WTC11 (cell line): Measurements from ENCODE around the gene PRDM1. TPM values are rescaled to one million over a fixed set of nuclear protein-coding genes. Genes with fewer than 3 reads are reported as not detected.

Experiments used
- ATAC-seq: fragments of 200-7000 bp; cut with Tn5 transposase; 2 replicates; pipeline ENCODE4 v1.10.0; 2021; ENCODE audit warnings: mild to moderate bottlenecking, moderate library complexity
- CTCF ChIA-PET: fragments of 300-600 bp; sonication (Branson Sonifier 250); formaldehyde crosslinking; loops from one replicate; lab custom pipeline; 2021; ENCODE audit warnings: antibody characterized with exemption; lab: Charles Lee
- POLR2A ChIA-PET: fragments of 350-600 bp; sonication (Branson Sonifier 250); formaldehyde crosslinking; loops from one replicate; lab custom pipeline; 2021; ENCODE audit warnings: antibody characterized with exemption; lab: Charles Lee
- DNase-seq: peaks from one replicate; pipeline ENCODE4 v3.0.0; 2021; ENCODE audit warnings: low spot score
- H3K27ac Mint-ChIP-seq: 2 replicates; pipeline ENCODE4 v1.8.0; 2021; ENCODE audit warnings: mixed read lengths
- H3K27me3 Mint-ChIP-seq: 2 replicates; pipeline ENCODE4 v1.8.0; 2021; ENCODE audit warnings: low read depth, mild to moderate bottlenecking, moderate library complexity, mixed read lengths
- H3K36me3 Mint-ChIP-seq: 2 replicates; pipeline ENCODE4 v1.8.0; 2021; ENCODE audit warnings: mixed read lengths
- H3K4me1 Mint-ChIP-seq: 2 replicates; pipeline ENCODE4 v1.8.0; 2022; ENCODE audit warnings: mixed read lengths
- H3K4me3 Mint-ChIP-seq: 2 replicates; pipeline ENCODE4 v1.8.0; 2021; ENCODE audit warnings: mild to moderate bottlenecking, moderate library complexity, mixed read lengths
- H3K9me3 Mint-ChIP-seq: 2 replicates; pipeline ENCODE4 v1.8.0; 2021; ENCODE audit warnings: mixed read lengths
- CREB1 ChIP-seq: sonication (generic); formaldehyde crosslinking; IDR thresholded peaks from 2 replicates; pipeline ENCODE4 v1.8.0; 2023; ENCODE audit warnings: mild to moderate bottlenecking, missing genetic modification reagents
- FOXK1 ChIP-seq: sonication (generic); formaldehyde crosslinking; IDR thresholded peaks from 2 replicates; pipeline ENCODE4 v1.8.0; 2022; ENCODE audit warnings: mild to moderate bottlenecking, moderate library complexity, missing genetic modification reagents
- NFATC4 ChIP-seq: fragments of 250-450 bp; sonication (Bioruptor Pico); IDR thresholded peaks from 2 replicates; pipeline ENCODE4 v1.9.0; 2021; ENCODE audit warnings: mild to moderate bottlenecking
- NFE2L1 ChIP-seq: sonication (generic); formaldehyde crosslinking; IDR thresholded peaks from 2 replicates; pipeline ENCODE4 v1.8.1; 2023; ENCODE audit warnings: missing genetic modification reagents
- NFYB ChIP-seq: sonication (generic); formaldehyde crosslinking; conservative IDR thresholded peaks from 2 replicates; pipeline ENCODE4 v1.8.0; 2022; ENCODE audit warnings: low read depth, missing genetic modification reagents
- PRRX2 ChIP-seq: fragments of 250-450 bp; sonication (Bioruptor Pico); IDR thresholded peaks from 2 replicates; pipeline ENCODE4 v1.8.0; 2021; ENCODE audit warnings: mild to moderate bottlenecking
- RELA ChIP-seq: sonication (generic); formaldehyde crosslinking; IDR thresholded peaks from 2 replicates; pipeline ENCODE4 v1.8.1; 2022; ENCODE audit warnings: missing genetic modification reagents, mild to moderate bottlenecking, borderline replicate concordance
- RORB ChIP-seq: fragments of 250-450 bp; sonication (Bioruptor Pico); IDR thresholded peaks from 2 replicates; pipeline ENCODE4 v1.9.0; 2021; ENCODE audit warnings: mild to moderate bottlenecking
- SMAD4 ChIP-seq: sonication (generic); formaldehyde crosslinking; IDR thresholded peaks from 2 replicates; pipeline ENCODE4 v1.8.0; 2022; ENCODE audit warnings: mild to moderate bottlenecking, missing genetic modification reagents
- TCF7 ChIP-seq: sonication (generic); formaldehyde crosslinking; IDR thresholded peaks from 2 replicates; pipeline ENCODE4 v1.8.0; 2022; ENCODE audit warnings: mild to moderate bottlenecking, low read depth, missing genetic modification reagents, moderate library complexity
- ZBTB21 ChIP-seq: sonication (generic); formaldehyde crosslinking; IDR thresholded peaks from 2 replicates; pipeline ENCODE4 v1.8.1; 2023; ENCODE audit warnings: mild to moderate bottlenecking, missing genetic modification reagents, borderline replicate concordance
- ZNF138 ChIP-seq: sonication (generic); formaldehyde crosslinking; conservative IDR thresholded peaks from 2 replicates; pipeline ENCODE4 v1.8.1; 2022; ENCODE audit warnings: mild to moderate bottlenecking, moderate library complexity, missing genetic modification reagents
- ZNF219 ChIP-seq: sonication (generic); formaldehyde crosslinking; IDR thresholded peaks from 2 replicates; pipeline ENCODE4 v1.8.0; 2023; ENCODE audit warnings: missing genetic modification reagents, mild to moderate bottlenecking, borderline replicate concordance
- total RNA-seq: library from RNA; stranded (reverse); gene quantifications from 3 replicates; pipeline ENCODE4 v1.2.3, GENCODE V29; 2021
- TF ChIP-seq, protein P1 (sequence below): sonication (generic); formaldehyde crosslinking; IDR thresholded peaks from 2 replicates; pipeline ENCODE4 v1.8.1; 2022; ENCODE audit warnings: low read depth, missing genetic modification reagents, borderline replicate concordance
- TF ChIP-seq, protein P2 (sequence below): sonication (generic); formaldehyde crosslinking; IDR thresholded peaks from 2 replicates; pipeline ENCODE4 v1.8.0; 2023; ENCODE audit warnings: mild to moderate bottlenecking, missing genetic modification reagents
- TF ChIP-seq, protein P3 (sequence below): sonication (generic); formaldehyde crosslinking; IDR thresholded peaks from 2 replicates; pipeline ENCODE4 v1.8.1; 2023; ENCODE audit warnings: mild to moderate bottlenecking, missing genetic modification reagents, borderline replicate concordance
- TF ChIP-seq, protein P4 (sequence below): fragments of 200-600 bp; IDR thresholded peaks from 2 replicates; pipeline ENCODE4 v1.8.0; 2022; ENCODE audit warnings: antibody characterized with exemption
- TF ChIP-seq, protein P5 (sequence below): sonication (generic); formaldehyde crosslinking; IDR thresholded peaks from 2 replicates; pipeline ENCODE4 v1.8.0; 2023; ENCODE audit warnings: missing genetic modification reagents, mild to moderate bottlenecking, borderline replicate concordance
- TF ChIP-seq, protein P6 (sequence below): sonication (generic); formaldehyde crosslinking; IDR thresholded peaks from 2 replicates; pipeline ENCODE4 v1.8.0; 2023; ENCODE audit warnings: missing genetic modification reagents
- TF ChIP-seq, protein P7 (sequence below): sonication (generic); formaldehyde crosslinking; IDR thresholded peaks from 2 replicates; pipeline ENCODE4 v1.8.1; 2022; ENCODE audit warnings: low read depth, mild to moderate bottlenecking, moderate library complexity, missing genetic modification reagents, borderline replicate concordance

The PRDM1 gene
- total RNA-seq, 1 experiment from 2014 or later = 1.8 TPM

DNA sequence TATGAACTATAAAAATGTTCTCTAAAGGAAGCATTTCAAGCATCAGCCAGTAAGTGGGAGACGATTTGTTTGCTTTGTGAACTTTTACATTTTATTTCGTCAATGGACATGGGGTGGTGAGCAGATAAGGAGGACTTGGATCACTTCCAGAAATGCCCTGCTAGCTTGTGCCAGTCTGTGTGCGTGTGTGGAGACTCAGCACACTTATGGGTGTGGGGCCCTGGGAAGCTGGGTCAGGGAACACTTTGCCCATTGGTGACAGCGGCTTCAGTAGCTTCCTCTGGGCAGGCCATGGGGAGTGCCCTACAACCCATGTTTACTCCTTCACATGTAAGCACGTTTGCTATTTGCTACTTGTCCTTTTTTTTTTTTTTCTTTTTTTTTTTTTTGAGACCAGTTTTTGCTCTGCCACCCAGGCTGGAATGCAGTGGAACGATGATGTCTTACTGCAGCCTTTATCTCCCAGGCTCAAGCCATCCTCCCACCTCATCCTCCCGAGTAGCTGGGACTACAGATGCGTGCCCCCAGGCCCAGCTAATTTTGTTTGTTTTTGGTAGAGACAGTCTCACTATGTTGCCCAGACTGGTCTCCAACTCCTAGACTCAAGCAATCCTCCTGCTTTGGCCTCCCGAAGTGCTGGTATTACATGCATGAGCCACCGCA, 24.2 kb downstream of the PRDM1 start (continued):
- TF ChIP-seq ZNF219 = no peak

DNA sequence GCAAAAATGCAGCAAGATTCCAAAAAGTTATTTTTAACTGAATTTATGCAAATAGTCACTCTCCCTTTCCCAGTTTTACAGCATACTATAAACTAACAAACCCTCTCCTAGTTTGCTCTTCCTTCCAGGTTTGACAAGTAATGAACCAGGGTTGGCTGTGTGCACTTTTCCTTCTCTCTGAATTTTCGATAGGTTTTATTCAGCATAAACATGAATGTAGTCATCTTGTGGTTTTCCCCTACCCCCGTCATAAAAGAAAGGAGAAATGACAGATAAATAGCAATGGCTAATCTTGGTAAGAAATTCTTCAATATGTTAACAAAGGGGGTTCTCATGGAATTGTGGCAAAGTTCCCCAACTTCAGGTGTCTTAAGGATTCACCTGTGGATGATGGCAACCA, 26.3 kb downstream of the PRDM1 start:
- no peak overlapping the region for H3K27ac Mint-ChIP-seq
- no peaks in the 10 kb centered on the region for H3K4me1 Mint-ChIP-seq
- no peaks in the 10 kb centered on the region for H3K9me3 Mint-ChIP-seq
- H3K27me3 Mint-ChIP-seq = no peaks in the 10 kb centered on the region
- no peak overlapping the region for H3K4me3 Mint-ChIP-seq
- no peak for DNase-seq
- TF ChIP-seq ZBTB21 (CRISPR knock-in tag) = no peak
- TF ChIP-seq RELA = no peak
- no peak for TF ChIP-seq PRRX2 (CRISPR knock-in tag)
- no peak for TF ChIP-seq SMAD4 (CRISPR knock-in tag)
- TF ChIP-seq, protein P1, sequence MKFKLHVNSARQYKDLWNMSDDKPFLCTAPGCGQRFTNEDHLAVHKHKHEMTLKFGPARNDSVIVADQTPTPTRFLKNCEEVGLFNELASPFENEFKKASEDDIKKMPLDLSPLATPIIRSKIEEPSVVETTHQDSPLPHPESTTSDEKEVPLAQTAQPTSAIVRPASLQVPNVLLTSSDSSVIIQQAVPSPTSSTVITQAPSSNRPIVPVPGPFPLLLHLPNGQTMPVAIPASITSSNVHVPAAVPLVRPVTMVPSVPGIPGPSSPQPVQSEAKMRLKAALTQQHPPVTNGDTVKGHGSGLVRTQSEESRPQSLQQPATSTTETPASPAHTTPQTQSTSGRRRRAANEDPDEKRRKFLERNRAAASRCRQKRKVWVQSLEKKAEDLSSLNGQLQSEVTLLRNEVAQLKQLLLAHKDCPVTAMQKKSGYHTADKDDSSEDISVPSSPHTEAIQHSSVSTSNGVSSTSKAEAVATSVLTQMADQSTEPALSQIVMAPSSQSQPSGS (CRISPR knock-in tag) = no peak
- TF ChIP-seq FOXK1 (CRISPR knock-in tag) = no peak
- no peak for TF ChIP-seq RORB (CRISPR knock-in tag)
- no peak for TF ChIP-seq NFATC4 (CRISPR knock-in tag)
- TF ChIP-seq, protein P2, sequence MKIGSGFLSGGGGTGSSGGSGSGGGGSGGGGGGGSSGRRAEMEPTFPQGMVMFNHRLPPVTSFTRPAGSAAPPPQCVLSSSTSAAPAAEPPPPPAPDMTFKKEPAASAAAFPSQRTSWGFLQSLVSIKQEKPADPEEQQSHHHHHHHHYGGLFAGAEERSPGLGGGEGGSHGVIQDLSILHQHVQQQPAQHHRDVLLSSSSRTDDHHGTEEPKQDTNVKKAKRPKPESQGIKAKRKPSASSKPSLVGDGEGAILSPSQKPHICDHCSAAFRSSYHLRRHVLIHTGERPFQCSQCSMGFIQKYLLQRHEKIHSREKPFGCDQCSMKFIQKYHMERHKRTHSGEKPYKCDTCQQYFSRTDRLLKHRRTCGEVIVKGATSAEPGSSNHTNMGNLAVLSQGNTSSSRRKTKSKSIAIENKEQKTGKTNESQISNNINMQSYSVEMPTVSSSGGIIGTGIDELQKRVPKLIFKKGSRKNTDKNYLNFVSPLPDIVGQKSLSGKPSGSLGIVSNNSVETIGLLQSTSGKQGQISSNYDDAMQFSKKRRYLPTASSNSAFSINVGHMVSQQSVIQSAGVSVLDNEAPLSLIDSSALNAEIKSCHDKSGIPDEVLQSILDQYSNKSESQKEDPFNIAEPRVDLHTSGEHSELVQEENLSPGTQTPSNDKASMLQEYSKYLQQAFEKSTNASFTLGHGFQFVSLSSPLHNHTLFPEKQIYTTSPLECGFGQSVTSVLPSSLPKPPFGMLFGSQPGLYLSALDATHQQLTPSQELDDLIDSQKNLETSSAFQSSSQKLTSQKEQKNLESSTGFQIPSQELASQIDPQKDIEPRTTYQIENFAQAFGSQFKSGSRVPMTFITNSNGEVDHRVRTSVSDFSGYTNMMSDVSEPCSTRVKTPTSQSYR (CRISPR knock-in tag) = no peak
- TF ChIP-seq TCF7 (CRISPR knock-in tag) = no peak
- TF ChIP-seq NFE2L1 (CRISPR knock-in tag) = no peak
- no peak for TF ChIP-seq NFYB
- TF ChIP-seq, protein P3, sequence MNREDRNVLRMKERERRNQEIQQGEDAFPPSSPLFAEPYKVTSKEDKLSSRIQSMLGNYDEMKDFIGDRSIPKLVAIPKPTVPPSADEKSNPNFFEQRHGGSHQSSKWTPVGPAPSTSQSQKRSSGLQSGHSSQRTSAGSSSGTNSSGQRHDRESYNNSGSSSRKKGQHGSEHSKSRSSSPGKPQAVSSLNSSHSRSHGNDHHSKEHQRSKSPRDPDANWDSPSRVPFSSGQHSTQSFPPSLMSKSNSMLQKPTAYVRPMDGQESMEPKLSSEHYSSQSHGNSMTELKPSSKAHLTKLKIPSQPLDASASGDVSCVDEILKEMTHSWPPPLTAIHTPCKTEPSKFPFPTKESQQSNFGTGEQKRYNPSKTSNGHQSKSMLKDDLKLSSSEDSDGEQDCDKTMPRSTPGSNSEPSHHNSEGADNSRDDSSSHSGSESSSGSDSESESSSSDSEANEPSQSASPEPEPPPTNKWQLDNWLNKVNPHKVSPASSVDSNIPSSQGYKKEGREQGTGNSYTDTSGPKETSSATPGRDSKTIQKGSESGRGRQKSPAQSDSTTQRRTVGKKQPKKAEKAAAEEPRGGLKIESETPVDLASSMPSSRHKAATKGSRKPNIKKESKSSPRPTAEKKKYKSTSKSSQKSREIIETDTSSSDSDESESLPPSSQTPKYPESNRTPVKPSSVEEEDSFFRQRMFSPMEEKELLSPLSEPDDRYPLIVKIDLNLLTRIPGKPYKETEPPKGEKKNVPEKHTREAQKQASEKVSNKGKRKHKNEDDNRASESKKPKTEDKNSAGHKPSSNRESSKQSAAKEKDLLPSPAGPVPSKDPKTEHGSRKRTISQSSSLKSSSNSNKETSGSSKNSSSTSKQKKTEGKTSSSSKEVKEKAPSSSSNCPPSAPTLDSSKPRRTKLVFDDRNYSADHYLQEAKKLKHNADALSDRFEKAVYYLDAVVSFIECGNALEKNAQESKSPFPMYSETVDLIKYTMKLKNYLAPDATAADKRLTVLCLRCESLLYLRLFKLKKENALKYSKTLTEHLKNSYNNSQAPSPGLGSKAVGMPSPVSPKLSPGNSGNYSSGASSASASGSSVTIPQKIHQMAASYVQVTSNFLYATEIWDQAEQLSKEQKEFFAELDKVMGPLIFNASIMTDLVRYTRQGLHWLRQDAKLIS (CRISPR knock-in tag) = no peak
- TF ChIP-seq, protein P4, sequence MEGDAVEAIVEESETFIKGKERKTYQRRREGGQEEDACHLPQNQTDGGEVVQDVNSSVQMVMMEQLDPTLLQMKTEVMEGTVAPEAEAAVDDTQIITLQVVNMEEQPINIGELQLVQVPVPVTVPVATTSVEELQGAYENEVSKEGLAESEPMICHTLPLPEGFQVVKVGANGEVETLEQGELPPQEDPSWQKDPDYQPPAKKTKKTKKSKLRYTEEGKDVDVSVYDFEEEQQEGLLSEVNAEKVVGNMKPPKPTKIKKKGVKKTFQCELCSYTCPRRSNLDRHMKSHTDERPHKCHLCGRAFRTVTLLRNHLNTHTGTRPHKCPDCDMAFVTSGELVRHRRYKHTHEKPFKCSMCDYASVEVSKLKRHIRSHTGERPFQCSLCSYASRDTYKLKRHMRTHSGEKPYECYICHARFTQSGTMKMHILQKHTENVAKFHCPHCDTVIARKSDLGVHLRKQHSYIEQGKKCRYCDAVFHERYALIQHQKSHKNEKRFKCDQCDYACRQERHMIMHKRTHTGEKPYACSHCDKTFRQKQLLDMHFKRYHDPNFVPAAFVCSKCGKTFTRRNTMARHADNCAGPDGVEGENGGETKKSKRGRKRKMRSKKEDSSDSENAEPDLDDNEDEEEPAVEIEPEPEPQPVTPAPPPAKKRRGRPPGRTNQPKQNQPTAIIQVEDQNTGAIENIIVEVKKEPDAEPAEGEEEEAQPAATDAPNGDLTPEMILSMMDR = no peak
- TF ChIP-seq, protein P5, sequence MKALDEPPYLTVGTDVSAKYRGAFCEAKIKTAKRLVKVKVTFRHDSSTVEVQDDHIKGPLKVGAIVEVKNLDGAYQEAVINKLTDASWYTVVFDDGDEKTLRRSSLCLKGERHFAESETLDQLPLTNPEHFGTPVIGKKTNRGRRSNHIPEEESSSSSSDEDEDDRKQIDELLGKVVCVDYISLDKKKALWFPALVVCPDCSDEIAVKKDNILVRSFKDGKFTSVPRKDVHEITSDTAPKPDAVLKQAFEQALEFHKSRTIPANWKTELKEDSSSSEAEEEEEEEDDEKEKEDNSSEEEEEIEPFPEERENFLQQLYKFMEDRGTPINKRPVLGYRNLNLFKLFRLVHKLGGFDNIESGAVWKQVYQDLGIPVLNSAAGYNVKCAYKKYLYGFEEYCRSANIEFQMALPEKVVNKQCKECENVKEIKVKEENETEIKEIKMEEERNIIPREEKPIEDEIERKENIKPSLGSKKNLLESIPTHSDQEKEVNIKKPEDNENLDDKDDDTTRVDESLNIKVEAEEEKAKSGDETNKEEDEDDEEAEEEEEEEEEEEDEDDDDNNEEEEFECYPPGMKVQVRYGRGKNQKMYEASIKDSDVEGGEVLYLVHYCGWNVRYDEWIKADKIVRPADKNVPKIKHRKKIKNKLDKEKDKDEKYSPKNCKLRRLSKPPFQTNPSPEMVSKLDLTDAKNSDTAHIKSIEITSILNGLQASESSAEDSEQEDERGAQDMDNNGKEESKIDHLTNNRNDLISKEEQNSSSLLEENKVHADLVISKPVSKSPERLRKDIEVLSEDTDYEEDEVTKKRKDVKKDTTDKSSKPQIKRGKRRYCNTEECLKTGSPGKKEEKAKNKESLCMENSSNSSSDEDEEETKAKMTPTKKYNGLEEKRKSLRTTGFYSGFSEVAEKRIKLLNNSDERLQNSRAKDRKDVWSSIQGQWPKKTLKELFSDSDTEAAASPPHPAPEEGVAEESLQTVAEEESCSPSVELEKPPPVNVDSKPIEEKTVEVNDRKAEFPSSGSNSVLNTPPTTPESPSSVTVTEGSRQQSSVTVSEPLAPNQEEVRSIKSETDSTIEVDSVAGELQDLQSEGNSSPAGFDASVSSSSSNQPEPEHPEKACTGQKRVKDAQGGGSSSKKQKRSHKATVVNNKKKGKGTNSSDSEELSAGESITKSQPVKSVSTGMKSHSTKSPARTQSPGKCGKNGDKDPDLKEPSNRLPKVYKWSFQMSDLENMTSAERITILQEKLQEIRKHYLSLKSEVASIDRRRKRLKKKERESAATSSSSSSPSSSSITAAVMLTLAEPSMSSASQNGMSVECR (CRISPR knock-in tag) = no peak
- no peak for TF ChIP-seq ZNF138 (CRISPR knock-in tag)
- TF ChIP-seq CREB1 = no peak
- TF ChIP-seq, protein P6, sequence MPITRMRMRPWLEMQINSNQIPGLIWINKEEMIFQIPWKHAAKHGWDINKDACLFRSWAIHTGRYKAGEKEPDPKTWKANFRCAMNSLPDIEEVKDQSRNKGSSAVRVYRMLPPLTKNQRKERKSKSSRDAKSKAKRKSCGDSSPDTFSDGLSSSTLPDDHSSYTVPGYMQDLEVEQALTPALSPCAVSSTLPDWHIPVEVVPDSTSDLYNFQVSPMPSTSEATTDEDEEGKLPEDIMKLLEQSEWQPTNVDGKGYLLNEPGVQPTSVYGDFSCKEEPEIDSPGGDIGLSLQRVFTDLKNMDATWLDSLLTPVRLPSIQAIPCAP (CRISPR knock-in tag) = no peak
- TF ChIP-seq, protein P7, sequence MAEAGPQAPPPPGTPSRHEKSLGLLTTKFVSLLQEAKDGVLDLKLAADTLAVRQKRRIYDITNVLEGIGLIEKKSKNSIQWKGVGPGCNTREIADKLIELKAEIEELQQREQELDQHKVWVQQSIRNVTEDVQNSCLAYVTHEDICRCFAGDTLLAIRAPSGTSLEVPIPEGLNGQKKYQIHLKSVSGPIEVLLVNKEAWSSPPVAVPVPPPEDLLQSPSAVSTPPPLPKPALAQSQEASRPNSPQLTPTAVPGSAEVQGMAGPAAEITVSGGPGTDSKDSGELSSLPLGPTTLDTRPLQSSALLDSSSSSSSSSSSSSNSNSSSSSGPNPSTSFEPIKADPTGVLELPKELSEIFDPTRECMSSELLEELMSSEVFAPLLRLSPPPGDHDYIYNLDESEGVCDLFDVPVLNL (CRISPR knock-in tag) = no peak
- TF ChIP-seq, all 79 proteins: peak for 0
- no peak for ATAC-seq
- ChIA-PET CTCF (no interaction called here), POLR2A (no interaction called here)
- H3K36me3 Mint-ChIP-seq = no peaks in the 10 kb centered on the region
